ENCODE results near the gene VWA8. TPM values are rescaled to one million over a fixed set of nuclear protein-coding genes. Genes with fewer than 3 reads are reported as not detected.

Gene VWA8
- total and polyA plus RNA-seq, 2 of the 13 experiments (the other 11 are each of a cell fraction or from before 2014, with no cell fraction given): 9.1 to 17.3 TPM

GRCh38 chr13:41937388-41937787 is 23.5 kb downstream of the VWA8 start:
- Histone ChIP-seq H2AFZ (ENCODE audit: low read length) (no peak overlapping the region), H3K79me2 (ENCODE audit: insufficient read depth, low read length) (peaks cover 12% of the 10 kb centered on the region), H3K27ac (ENCODE audit: extremely low read length, insufficient read depth, low read length) (no peak overlapping the region), H3K4me3 (replicated peaks in 1 of 3; ENCODE audit: insufficient read depth in 1 of 3, low read depth in 2 of 3, low read length in 3 of 3) (no peak overlapping the region), H3K4me2 (ENCODE audit: low read depth, low read length) (no peak overlapping the region), H3K9ac (ENCODE audit: insufficient read depth, low read depth, low read length) (no peak overlapping the region), H3K36me3 (replicated peaks in 1 of 2; ENCODE audit: control insufficient read depth in 1 of 2, insufficient read depth in 2 of 2, low read length in 2 of 2) (peaks cover 0 to 8% of the 10 kb centered on the region in 2 experiments; a peak in 3 of 5 replicates), H4K20me1 (ENCODE audit: insufficient read depth, low read length) (no peaks in the 10 kb centered on the region), H3K4me1 (ENCODE audit: insufficient read depth, low read length) (peaks cover 19% of the 10 kb centered on the region), H3K27me3 (ENCODE audit: control insufficient read depth in 1 of 2, insufficient read depth in 2 of 2, low read length in 2 of 2) (no peaks in the 10 kb centered on the region), H3K9me3 (ENCODE audit: low read length) (no peaks in the 10 kb centered on the region; the same call in 1 of the 2 replicates)
- DNase-seq (ENCODE audit: low spot score): no peak
- intact Hi-C loops (cut with micrococcal nuclease; ENCODE audit: unreplicated experiment) (no loop called here), in situ Hi-C loops (cut with HindIII; ENCODE audit: extremely low pct_ligation_motif_present, low pct_unique_long_range_greater_than_20kb) (no loop called here)
- no peak for FAIRE-seq
- BruUV-seq (replicated peaks): no TSS peak
- CTCF ChIA-PET (ENCODE audit: low intra/inter-chr PET ratio, low total read pairs): no interaction called here
- WGBS (ENCODE audit: low lambda C conversion rate): 100% methylated on average over 5 of the region's 5 CpGs
- POLR2A ChIA-PET: no interaction called here
- ATAC-seq: no peak
- TF ChIP-seq KDM2A (CRISPR knock-in tag; IDR thresholded peaks at IDR 0.05; ENCODE audit: borderline replicate concordance, low read depth) (no peak), TMF1 (CRISPR knock-in tag; IDR thresholded peaks at IDR 0.05; ENCODE audit: low read depth) (no peak), NFKB2 (CRISPR knock-in tag; IDR thresholded peaks at IDR 0.05; ENCODE audit: borderline replicate concordance) (no peak), ZSCAN5A (CRISPR knock-in tag; IDR thresholded peaks at IDR 0.05; ENCODE audit: borderline replicate concordance) (no peak), ZSCAN22 (CRISPR knock-in tag; IDR thresholded peaks at IDR 0.05) (no peak), SP2 (CRISPR knock-in tag; IDR thresholded peaks at IDR 0.05) (no peak), HOXA7 (CRISPR knock-in tag; IDR thresholded peaks at IDR 0.05) (no peak), ZNF205 (CRISPR knock-in tag; IDR thresholded peaks at IDR 0.05) (no peak), DMTF1 (CRISPR knock-in tag; IDR thresholded peaks at IDR 0.05) (no peak), FOXK2 (IDR thresholded peaks at IDR 0.05) (no peak), ZNF512B (CRISPR knock-in tag; IDR thresholded peaks at IDR 0.05; ENCODE audit: borderline replicate concordance) (no peak), STAG1 (CRISPR knock-in tag; IDR thresholded peaks at IDR 0.05) (no peak), IRF9 (CRISPR knock-in tag; IDR thresholded peaks at IDR 0.05; ENCODE audit: borderline replicate concordance) (no peak), ZNF7 (CRISPR knock-in tag; IDR thresholded peaks at IDR 0.05) (no peak), ZBTB43 (CRISPR knock-in tag; conservative IDR thresholded peaks at IDR 0.05) (no peak), XRCC5 (optimal IDR thresholded peaks at IDR 0.05; ENCODE audit: low read length) (no peak)
